Neural cell (in vitro differentiated cells): ENCODE data around the gene FGF14. TPM values are rescaled to one million over a fixed set of nuclear protein-coding genes. Genes with fewer than 3 reads are reported as not detected.

Source experiments
- H2AFZ ChIP-seq: fragments of 200-600, 300-800 bp; sonication (generic), shearing (Covaris generic); 2 replicates; pipeline ENCODE4 v1.6.0; 2014; ENCODE audit warnings: low read depth, mild to moderate bottlenecking, antibody characterized with exemption, low read length, moderate library complexity
- H3F3A ChIP-seq: fragments of 200-600 bp; shearing (Covaris generic); 2 replicates; pipeline ENCODE4 v1.6.1; 2016; ENCODE audit warnings: mild to moderate bottlenecking, moderate library complexity, mixed read lengths, antibody characterized with exemption, low read length; ENCODE audit not compliant: insufficient read depth, poor library complexity, severe bottlenecking
- H3K27ac ChIP-seq: fragments of 200-600, 300-800 bp; sonication (generic), shearing (Covaris generic); 2 replicates; pipeline ENCODE4 v1.5.1; 2014; ENCODE audit warnings: mild to moderate bottlenecking, low read length, moderate library complexity
- H3K27me3 ChIP-seq: fragments of 300-800, 200-600 bp; sonication (generic), shearing (Covaris generic); 2 replicates; pipeline ENCODE4 v1.6.0; 2014; ENCODE audit warnings: mild to moderate bottlenecking, low read depth, low read length, moderate library complexity; ENCODE audit not compliant: insufficient read depth
- H3K36me3 ChIP-seq: fragments of 300-800, 200-600 bp; sonication (generic), shearing (Covaris generic); 2 replicates; pipeline ENCODE4 v1.5.1; 2014; ENCODE audit warnings: mild to moderate bottlenecking, antibody characterized with exemption, low read length, moderate library complexity; ENCODE audit not compliant: insufficient read depth
- H3K4me2 ChIP-seq: fragments of 300-800, 200-600 bp; sonication (generic), shearing (Covaris generic); 2 replicates; pipeline ENCODE4 v1.6.0; 2014; ENCODE audit warnings: mild to moderate bottlenecking, low read length
- H3K4me3 ChIP-seq: fragments of 300-800, 200-600 bp; sonication (generic), shearing (Covaris generic); 2 replicates; pipeline ENCODE4 v1.5.1; 2014; ENCODE audit warnings: mild to moderate bottlenecking, low read length, moderate library complexity
- H3K79me2 ChIP-seq: fragments of 200-600 bp; shearing (Covaris generic); replicated peaks from 2 replicates; pipeline ENCODE4 v1.6.0; 2014; ENCODE audit warnings: mild to moderate bottlenecking, low read length, moderate library complexity; ENCODE audit not compliant: insufficient read depth
- H3K9ac ChIP-seq: fragments of 300-800, 200-600 bp; sonication (generic), shearing (Covaris generic); 2 replicates; pipeline ENCODE4 v1.6.1; 2016; ENCODE audit warnings: mild to moderate bottlenecking, low read length, mixed read lengths
- H3K9me2 ChIP-seq: fragments of 200-600 bp; shearing (Covaris generic); 2 replicates; pipeline ENCODE4 v1.6.1; 2016; ENCODE audit warnings: mild to moderate bottlenecking, low read length, mixed read lengths; ENCODE audit not compliant: insufficient read depth
- H3K9me3 ChIP-seq: fragments of 200-600, 300-800 bp; sonication (generic), shearing (Covaris generic); 2 replicates; pipeline ENCODE4 v1.6.1; 2016; ENCODE audit warnings: mild to moderate bottlenecking, mixed run types, low read length, moderate library complexity, mixed read lengths
- H4K20me1 ChIP-seq: fragments of 200-600 bp; shearing (Covaris generic); 2 replicates; pipeline ENCODE4 v1.6.1; 2016; ENCODE audit warnings: mild to moderate bottlenecking, mixed run types; ENCODE audit not compliant: insufficient read depth
- EP300 ChIP-seq: fragments of 450-650 bp; conservative IDR thresholded peaks from 2 replicates; pipeline ENCODE4 v1.6.1; 2014; ENCODE audit warnings: antibody characterized with exemption, mild to moderate bottlenecking, moderate library complexity; ENCODE audit not compliant: poor library complexity, severe bottlenecking
- EZH2 ChIP-seq: fragments of 200-600, 300-800 bp; shearing (Covaris generic), sonication (generic); IDR thresholded peaks from 2 replicates; pipeline ENCODE4 v1.6.1; 2014; ENCODE audit warnings: antibody characterized with exemption, low read length, borderline replicate concordance, mild to moderate bottlenecking; ENCODE audit not compliant: insufficient read depth, poor library complexity, severe bottlenecking
- MXI1 ChIP-seq: fragments of 450-650 bp; conservative IDR thresholded peaks from 2 replicates; pipeline ENCODE4 v1.6.1; 2014; ENCODE audit warnings: antibody characterized with exemption, mild to moderate bottlenecking; ENCODE audit not compliant: poor library complexity, severe bottlenecking
- POLR2AphosphoS5 ChIP-seq: IDR thresholded peaks from 2 replicates; pipeline ENCODE4 v1.6.1; 2012
- RAD21 ChIP-seq: fragments of 450-650 bp; conservative IDR thresholded peaks from 2 replicates; pipeline ENCODE4 v1.6.1; 2014; ENCODE audit warnings: antibody characterized with exemption, mild to moderate bottlenecking, moderate library complexity
- SMC3 ChIP-seq: fragments of 450-650 bp; conservative IDR thresholded peaks from 2 replicates; pipeline ENCODE4 v1.6.1; 2014; ENCODE audit warnings: antibody characterized with exemption, mild to moderate bottlenecking, moderate library complexity; ENCODE audit not compliant: poor library complexity
- TAF1 ChIP-seq: IDR thresholded peaks from 2 replicates; pipeline ENCODE4 v1.6.1; 2012; ENCODE audit warnings: low read depth
- polyA plus RNA-seq: library from polyadenylated mRNA; depleted of rRNA; stranded (reverse); fragments of >200 nt; gene quantifications from 2 replicates; pipeline ENCODE4 v1.2.3, GENCODE V29; 2014
- TF ChIP-seq, protein P1 (sequence below): fragments of 450-650 bp; IDR thresholded peaks from 2 replicates; pipeline ENCODE4 v1.5.1; 2014; ENCODE audit warnings: antibody characterized with exemption, mild to moderate bottlenecking, moderate library complexity; ENCODE audit not compliant: poor library complexity, severe bottlenecking
- TF ChIP-seq, protein P2 (sequence below): IDR thresholded peaks from 2 replicates; pipeline ENCODE4 v1.6.1; 2012; ENCODE audit warnings: borderline replicate concordance

FGF14 gene
- polyA plus RNA-seq, 1 donor from 2014 or later, result 36.4 TPM

DNA sequence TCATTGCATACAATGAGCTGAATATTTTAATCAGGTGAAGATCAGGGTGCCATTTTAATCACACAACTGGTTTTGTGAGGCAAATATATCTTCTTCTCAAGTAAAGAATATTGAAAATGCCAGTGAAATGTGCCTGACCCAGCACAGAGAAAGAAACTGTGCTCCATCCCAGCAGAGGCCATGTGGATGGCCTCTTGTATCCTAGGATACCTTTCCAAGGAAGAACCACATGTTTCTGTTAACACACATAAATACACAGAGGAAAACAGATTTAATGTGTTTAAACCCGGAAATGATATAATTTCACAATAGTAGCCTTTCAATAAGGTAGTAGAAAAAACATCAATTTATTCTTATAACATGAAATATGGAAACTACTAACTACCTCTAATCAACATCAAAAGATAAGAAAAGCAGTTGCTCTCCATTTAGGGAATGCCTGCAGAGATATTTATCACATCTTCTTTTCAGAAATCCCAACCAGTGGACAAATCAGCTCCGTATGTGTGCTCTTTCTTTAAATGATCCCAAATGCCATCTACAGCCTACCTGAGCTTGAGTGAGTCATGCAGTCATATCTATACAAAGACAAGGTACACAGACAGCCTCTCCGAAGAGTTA, 157.1 kb downstream of the FGF14 start:
- Histone ChIP-seq H2AFZ (no peak overlapping the region), H3K4me2 (no peak overlapping the region), H3K36me3 (no peaks in the 10 kb centered on the region), H3K9ac (no peak overlapping the region), H3K9me2 (no peaks in the 10 kb centered on the region), H3K4me3 (no peak overlapping the region), H3K9me3 (no peaks in the 10 kb centered on the region), H4K20me1 (no peaks in the 10 kb centered on the region), H3K27ac (no peak overlapping the region), H3F3A (no peaks in the 10 kb centered on the region), H3K27me3 (no peaks in the 10 kb centered on the region), H3K79me2 (no peaks in the 10 kb centered on the region)
- TF ChIP-seq, protein P1, sequence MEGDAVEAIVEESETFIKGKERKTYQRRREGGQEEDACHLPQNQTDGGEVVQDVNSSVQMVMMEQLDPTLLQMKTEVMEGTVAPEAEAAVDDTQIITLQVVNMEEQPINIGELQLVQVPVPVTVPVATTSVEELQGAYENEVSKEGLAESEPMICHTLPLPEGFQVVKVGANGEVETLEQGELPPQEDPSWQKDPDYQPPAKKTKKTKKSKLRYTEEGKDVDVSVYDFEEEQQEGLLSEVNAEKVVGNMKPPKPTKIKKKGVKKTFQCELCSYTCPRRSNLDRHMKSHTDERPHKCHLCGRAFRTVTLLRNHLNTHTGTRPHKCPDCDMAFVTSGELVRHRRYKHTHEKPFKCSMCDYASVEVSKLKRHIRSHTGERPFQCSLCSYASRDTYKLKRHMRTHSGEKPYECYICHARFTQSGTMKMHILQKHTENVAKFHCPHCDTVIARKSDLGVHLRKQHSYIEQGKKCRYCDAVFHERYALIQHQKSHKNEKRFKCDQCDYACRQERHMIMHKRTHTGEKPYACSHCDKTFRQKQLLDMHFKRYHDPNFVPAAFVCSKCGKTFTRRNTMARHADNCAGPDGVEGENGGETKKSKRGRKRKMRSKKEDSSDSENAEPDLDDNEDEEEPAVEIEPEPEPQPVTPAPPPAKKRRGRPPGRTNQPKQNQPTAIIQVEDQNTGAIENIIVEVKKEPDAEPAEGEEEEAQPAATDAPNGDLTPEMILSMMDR, result no peak
- TF ChIP-seq MXI1 (no peak), TAF1 (no peak), EP300 (no peak), RAD21 (no peak), EZH2 (no peak), SMC3 (no peak), POLR2AphosphoS5 (no peak)
- TF ChIP-seq, protein P2, sequence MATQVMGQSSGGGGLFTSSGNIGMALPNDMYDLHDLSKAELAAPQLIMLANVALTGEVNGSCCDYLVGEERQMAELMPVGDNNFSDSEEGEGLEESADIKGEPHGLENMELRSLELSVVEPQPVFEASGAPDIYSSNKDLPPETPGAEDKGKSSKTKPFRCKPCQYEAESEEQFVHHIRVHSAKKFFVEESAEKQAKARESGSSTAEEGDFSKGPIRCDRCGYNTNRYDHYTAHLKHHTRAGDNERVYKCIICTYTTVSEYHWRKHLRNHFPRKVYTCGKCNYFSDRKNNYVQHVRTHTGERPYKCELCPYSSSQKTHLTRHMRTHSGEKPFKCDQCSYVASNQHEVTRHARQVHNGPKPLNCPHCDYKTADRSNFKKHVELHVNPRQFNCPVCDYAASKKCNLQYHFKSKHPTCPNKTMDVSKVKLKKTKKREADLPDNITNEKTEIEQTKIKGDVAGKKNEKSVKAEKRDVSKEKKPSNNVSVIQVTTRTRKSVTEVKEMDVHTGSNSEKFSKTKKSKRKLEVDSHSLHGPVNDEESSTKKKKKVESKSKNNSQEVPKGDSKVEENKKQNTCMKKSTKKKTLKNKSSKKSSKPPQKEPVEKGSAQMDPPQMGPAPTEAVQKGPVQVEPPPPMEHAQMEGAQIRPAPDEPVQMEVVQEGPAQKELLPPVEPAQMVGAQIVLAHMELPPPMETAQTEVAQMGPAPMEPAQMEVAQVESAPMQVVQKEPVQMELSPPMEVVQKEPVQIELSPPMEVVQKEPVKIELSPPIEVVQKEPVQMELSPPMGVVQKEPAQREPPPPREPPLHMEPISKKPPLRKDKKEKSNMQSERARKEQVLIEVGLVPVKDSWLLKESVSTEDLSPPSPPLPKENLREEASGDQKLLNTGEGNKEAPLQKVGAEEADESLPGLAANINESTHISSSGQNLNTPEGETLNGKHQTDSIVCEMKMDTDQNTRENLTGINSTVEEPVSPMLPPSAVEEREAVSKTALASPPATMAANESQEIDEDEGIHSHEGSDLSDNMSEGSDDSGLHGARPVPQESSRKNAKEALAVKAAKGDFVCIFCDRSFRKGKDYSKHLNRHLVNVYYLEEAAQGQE, result no peak

DNA sequence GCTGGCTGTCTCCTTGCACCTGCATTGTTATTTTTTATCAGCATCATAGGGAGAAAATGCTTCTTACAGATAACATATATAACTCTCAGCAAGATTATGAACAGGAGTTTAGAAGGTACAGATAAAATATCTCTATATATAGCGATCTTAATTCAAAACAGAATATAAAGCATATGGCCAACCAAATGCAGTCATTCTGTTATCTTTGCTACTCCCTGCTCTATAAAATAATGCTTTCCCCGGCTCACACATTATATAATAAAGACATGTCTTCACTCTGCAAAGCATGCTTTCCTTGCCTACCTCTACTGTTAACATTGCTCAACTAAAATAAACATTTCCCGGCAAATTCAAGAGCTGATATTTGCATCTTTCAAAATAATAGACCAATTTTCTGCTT, 161.7 kb downstream of the FGF14 start:
- Histone ChIP-seq H3K9ac (no peak overlapping the region), H2AFZ (no peak overlapping the region), H3K4me3 (no peak overlapping the region), H3K27me3 (no peaks in the 10 kb centered on the region), H3K4me2 (no peak overlapping the region), H3K9me3 (no peaks in the 10 kb centered on the region), H3K9me2 (no peaks in the 10 kb centered on the region), H3K79me2 (no peaks in the 10 kb centered on the region), H4K20me1 (no peaks in the 10 kb centered on the region), H3K36me3 (no peaks in the 10 kb centered on the region), H3K27ac (no peak overlapping the region), H3F3A (no peaks in the 10 kb centered on the region)
- TF ChIP-seq, protein P1, result no peak
- TF ChIP-seq TAF1 (no peak), MXI1 (no peak), SMC3 (no peak), EZH2 (no peak), RAD21 (no peak), POLR2AphosphoS5 (no peak), EP300 (no peak)
- TF ChIP-seq, protein P2, result no peak
